Suppressor macrophage treated with lipopolysaccharide for 4 hours (primary cell): ENCODE measurements around the gene MAML1.
"Not testable (repeated sequence)": the region's sequence is repeated elsewhere in the genome, so short reads cannot be mapped to it uniquely, and the experiment has no call there.

Source experiments
- DNase-seq: peaks from one replicate; pipeline ENCODE4 v3.0.0-alpha.2; 2020

The MAML1 gene

DNA sequence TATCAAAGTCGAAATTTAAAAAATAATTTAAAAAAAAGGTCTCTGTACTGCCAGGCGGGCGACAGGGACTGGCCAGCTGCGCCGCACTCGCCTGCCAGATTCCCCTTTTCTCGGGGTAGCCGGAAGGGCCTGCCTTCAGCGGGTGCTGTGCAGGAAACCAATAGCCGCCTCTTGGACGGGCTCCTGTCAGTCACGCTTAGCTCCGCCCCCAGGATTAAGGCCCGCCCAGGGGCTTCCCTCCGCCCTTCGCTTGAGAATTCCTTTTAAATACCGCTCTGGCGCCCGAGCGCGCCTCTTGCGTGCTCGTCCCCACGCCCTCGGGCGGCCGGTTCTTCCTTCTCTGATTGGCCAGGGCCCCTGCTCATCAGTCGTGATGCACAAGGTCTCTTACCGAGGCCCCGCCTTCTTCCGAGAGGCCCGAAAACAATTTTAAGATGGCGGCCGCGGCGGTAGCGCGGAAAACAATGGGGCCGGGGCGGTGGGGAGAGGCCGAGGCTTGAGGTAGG lies at the start of gene MAML1:
Gene MAML1 (plus strand): TSS at position 411 of the 506 bp plus-strand sequence. CDS start 291 bp downstream, outside the sequence.
- peak; percentile 100 for DNase-seq

- DNase-seq: not testable (repeated sequence)
These were observed 43.4 kb upstream of the MAML1 start for GRCh38 chr5:179689212-179689611.

DNA sequence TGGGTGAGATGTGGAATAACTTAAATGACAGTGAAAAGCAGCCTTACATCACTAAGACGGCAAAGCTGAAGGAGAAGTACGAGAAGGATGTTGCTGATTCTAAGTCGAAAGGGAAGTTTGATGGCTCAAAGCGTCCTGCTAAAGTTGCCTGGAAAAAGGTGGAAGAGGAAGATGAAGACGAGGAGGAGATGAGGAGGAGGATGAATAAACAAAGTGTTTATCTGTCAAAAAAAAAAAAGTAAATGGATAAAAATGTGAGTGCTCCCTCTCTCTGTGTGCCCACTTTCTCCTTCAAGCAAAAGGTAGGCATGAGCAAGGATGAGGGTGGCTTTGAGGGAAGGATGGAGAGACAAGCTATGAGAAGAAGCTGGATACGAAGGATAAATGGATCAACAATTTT lies 38.1 kb upstream of the MAML1 start:
- DNase-seq: no peak

- DNase-seq: no peak
These were observed 36.0 kb upstream of the MAML1 start for GRCh38 chr5:179696603-179697002.

DNA sequence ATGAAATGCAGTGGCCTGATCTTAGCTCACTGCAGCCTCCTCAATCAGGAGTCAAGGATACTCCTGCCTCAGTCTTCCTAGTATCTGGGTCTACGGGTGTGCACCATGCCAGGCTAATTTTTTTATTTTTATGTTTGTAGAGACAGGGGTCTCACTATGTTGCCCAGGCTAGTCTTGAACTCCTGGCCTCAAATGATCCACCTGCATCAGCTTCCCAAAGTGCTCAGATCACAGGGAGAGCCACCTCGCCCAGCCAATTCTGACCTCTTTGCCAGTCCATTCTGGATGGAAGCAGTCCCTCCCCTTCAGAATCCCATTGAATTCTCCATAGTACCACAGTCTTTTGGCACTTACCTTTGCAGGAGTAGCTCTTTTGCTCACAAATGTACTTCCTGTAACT lies 35.5 kb upstream of the MAML1 start:
- no peak for DNase-seq

GRCh38 chr5:179697543-179697942 lies 35.1 kb upstream of the MAML1 start:
- not testable (repeated sequence) for DNase-seq

DNA sequence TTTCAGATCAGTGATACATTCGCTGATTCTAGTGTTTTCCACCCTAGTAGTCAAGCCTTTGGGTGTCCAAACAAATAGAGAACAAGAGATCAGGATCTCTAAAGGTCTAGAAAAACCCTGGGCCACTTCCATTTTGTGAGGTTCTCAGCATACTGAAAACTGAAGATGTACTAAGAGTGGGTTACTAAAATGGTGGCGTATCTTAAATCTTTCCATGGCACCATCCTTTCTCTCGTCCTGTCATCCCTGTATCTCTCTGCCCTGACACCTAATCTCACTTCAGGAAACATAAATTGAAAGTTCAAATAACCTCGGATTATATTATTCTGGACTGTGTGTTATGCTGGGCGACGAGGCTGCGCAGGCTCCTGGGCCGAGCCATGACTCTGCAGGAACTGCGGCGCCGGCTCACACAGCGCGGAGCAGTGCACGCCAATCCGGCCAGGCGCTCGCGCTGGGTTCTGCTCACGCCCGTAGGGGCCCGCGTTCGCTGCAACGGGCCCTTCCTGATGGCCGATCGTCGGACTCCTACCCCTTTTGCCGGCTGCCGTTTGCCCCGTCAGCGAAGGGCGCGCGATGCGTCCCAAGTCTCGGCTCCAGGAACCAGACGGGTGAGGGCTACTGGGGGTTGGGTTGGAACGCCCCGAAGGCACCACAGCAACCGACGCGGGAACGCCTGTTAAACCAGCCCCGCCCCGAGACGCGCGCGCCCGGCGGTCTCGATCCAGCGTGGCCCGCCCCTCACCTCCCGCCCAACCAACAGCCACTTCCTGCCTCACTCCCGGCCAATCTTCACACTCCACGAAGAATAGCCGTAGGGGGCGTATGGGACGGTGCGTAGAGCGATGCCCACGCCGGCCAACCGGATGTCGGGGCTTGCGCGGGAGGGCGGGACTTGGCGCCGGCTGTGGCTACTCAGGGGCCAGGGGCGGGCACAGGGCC lies 34.4 kb upstream of the MAML1 start:
- DNase-seq: peak; percentile 100

GRCh38 chr5:179698935-179699615 lies 33.5 kb upstream of the MAML1 start, which contains the start of gene CANX:
CANX (plus strand) TSS chr5:179698967; CDS start chr5:179705682, 6,715 bp downstream.
- DNase-seq: peak; percentile 53

- peak; percentile 74 for DNase-seq
These were observed 32.9 kb upstream of the MAML1 start for GRCh38 chr5:179699616-179700237.

DNA sequence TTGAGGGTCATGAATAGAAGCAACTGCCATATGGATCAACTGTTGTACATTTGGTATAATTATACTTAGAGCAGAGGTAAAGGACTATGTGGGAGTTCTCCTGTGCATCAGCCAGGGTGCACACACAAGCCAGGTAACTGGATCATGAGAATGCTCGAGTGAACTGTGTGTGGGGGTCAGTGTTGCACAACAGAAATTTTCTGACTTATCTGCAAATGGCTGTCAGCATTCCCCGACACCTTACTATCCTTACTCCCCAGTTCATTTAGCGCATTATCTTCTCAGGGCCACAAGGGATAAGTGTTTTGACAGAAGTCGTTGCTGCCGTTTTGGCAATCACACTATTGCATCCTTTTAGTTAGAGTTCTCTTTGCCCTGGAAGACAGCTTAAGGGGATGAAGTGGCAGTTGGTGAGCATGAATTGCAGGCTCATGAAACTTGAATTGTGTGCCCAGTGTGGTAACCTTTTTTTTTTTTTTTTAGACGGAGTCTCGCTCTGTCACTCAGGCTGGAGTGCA lies 32.2 kb upstream of the MAML1 start:
- peak; percentile 16 for DNase-seq

DNA sequence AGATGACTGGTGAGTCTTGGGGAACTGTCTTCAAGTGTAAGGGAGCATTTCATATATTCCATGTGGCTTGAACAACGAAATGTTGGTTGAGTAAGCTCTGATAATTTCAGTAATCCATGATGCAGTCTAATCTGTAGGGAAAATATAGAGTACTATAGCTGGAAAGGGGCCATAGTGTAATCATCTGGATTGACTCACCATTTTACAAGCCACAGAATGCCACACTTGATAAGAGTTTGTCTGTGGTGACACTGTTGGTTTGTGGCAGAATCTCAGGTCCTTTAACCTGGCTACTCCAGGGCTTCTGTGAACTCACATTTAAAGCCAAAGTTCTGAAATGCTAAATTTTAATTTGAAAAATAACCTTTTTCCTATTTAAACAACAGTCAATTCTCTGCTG lies 16.3 kb upstream of the MAML1 start:
- DNase-seq: no peak

- no peak for DNase-seq
These were observed 12.4 kb upstream of the MAML1 start for GRCh38 chr5:179720222-179720621.

GRCh38 chr5:179724163-179724562 lies 8.5 kb upstream of the MAML1 start:
- DNase-seq: no peak

- DNase-seq: peak; percentile 37
These were observed 5.5 kb upstream of the MAML1 start for GRCh38 chr5:179727106-179727505.

DNA sequence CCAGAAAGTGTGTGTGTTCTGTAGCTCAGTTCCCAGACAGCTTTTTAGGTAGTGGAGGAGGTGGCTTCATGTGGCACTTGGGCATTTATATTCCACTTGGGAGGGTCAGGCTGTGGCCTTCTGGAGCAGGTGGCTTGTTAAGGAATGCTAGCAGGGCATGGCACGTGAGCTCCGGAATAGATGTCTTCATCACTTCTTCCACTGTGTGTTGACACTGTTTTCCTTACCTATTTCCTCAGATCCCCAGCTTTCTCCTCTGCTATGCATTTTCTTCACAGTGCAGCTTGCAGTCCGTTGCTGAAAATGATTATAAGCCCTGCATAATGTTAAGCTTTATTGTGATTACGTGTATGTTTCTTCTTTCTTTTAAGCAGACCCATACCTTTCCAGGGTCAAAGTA lies 3.3 kb upstream of the MAML1 start:
- no peak for DNase-seq

DNA sequence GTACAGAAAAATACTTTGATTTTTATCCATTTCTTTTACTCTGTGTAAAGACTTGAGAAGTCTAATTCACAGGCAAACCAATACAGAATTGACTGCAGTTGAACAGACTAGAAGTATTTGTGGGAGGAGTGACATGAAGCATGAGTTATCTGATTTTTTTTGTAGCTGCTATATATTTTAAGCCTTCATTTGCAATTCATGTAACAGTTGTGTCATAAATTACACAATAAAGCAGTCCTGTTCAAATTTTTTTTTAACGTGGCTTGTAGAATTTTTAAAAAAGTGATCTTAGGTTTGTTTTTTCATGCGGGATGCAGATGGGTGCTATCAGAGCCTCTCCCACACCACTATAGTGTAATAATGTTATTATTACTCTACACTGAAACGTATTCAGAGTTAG lies 2.9 kb upstream of the MAML1 start:
- DNase-seq: peak; percentile 3

DNA sequence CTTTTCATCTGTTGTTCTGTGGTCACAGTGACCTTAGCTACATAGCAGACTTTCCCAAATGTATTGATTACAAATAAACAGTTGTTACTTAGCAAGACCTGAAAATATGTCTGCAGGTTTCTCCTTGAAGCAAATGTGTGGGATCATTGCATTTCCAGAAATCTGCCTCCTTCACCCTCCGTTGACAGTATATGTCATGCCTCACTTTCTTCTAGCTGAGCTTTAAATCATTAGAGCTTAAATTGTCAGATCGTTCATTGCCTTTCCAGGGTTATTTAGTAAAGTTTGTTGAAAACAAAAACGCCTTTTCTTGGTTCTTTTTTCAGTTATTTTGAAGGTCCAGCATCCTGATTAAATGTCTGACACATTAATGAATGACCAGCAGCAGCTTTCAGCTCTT lies 2.3 kb upstream of the MAML1 start:
- DNase-seq: no peak

DNA sequence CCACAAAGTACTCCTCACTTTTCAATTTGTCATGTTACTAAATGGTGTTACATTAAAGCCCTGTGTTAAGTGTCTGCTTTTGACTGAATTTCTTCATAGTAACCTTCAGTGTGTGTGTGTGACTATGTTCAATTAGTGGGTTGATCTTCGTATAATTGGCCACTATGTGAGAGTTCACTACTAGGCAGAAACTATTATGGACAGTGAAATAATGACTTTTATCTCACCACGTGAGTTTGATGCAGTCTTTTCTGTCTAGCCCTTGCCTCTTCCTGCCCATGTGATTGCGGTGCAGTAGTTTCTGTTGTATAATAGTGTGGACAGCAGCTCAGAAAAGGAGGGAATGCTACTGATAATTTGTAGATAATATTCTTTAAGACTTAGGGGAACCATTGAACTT lies 1.8 kb upstream of the MAML1 start:
- peak; percentile 31 for DNase-seq

DNA sequence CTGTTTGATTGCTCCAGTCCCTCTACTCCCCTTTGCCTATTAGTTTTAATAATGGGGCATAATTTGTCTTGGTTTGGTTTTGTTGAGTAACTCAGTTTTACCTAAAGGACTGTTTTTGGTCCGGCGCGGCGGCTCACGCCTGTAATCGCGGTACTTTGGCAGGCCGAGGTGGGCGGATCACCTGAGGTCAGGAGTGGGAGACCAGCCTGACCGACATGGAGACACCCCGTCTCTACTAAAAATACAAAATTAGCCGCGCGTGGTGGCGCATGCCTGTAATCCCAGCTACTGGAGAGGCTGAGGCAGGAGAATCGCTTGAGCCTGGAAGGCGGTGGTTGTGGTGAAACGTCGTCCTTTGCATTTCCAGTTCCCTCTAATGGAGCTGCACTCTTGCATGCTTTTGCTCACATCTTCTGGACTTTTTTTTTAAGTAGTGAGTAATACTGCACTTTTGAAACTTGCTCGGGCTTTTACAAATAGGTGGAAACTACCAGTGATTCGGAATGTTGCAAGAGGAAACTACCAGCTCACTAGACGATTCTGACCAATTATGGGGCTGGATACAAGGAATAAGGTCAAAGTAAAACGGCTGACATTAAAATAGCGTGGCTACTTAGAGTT lies 721 bp upstream of the MAML1 start:
- peak; percentile 95 for DNase-seq

DNA sequence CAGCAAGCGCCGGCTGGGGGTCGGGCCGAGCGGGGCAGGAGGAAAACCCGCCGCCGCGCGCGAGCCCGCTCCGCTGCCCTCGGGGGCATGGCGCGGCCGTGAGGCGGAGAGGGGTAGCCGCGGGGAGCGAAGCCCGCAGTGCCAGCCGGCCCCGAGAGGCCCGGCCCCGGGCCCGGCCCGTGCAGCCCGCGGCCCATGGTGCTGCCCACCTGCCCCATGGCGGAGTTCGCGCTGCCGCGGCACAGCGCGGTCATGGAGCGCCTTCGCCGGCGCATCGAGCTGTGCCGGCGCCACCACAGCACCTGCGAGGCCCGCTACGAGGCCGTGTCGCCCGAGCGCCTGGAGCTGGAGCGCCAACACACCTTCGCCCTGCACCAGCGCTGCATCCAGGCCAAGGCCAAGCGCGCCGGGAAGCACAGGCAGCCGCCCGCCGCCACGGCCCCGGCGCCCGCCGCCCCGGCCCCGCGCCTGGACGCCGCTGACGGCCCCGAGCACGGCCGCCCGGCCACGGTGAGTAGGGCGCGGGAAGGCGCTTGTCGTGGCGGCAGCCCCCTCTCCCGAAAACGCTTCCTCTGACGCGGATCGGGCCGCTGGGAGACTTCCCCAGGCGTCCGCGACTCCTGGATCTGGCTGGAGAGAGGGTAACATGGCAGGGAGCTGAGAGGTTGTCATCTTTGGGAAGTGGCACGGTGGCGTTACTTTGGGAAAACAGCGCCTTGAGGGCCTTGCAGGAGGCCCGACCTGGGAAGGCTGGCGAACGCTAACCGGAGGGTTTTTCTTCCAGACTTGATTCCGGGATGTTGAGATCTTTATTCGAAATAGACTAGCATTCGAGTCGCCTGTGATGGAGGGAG lies 523 bp downstream of the MAML1 start:
- peak; percentile 45 for DNase-seq

DNA sequence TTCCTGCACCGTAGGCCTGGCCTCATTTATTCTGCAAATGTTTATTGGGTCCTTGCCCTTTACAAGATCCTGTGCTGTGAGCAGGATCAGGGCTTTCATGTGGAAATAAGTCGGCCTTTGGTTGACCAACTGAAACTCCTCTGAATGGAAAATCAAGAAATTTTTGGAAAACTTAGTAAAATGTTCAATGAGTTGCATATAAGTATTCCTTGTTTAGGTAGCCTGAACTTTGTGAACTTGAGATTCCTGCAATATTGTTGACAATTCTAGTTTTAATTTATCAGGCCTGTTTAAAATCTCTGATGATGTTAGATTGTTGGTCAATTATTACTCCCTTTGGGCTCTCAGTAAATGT lies 1.1 kb downstream of the MAML1 start:
- no peak for DNase-seq
